GM06990 (cell line): ENCODE results near the gene SPAG9.

Source experiments
- DNase-seq: peaks from one replicate; pipeline ENCODE4 v3.0.0-alpha.2; 2011; ENCODE audit not compliant: insufficient read length; ENCODE audit errors: extremely low read depth
- H3K27me3 ChIP-seq: replicated peaks from 2 replicates; pipeline ENCODE4 v1.6.0; 2011; ENCODE audit warnings: low read length; ENCODE audit not compliant: control insufficient read depth, insufficient read depth
- H3K36me3 ChIP-seq: 2 replicates; pipeline ENCODE4 v1.5.1; 2011; ENCODE audit warnings: low read length; ENCODE audit not compliant: control insufficient read depth, insufficient read depth
- H3K4me3 ChIP-seq: replicated peaks from 2 replicates; pipeline ENCODE4 v1.5.1; 2011; ENCODE audit warnings: low read depth, mild to moderate bottlenecking, control low read depth, low read length
- TF ChIP-seq, protein P1 (sequence below): IDR thresholded peaks from 2 replicates; pipeline ENCODE4 v1.5.1; 2011; ENCODE audit warnings: low read length, control low read depth, mild to moderate bottlenecking, inconsistent platforms; ENCODE audit not compliant: insufficient read depth, poor library complexity, severe bottlenecking

SPAG9 gene

DNA sequence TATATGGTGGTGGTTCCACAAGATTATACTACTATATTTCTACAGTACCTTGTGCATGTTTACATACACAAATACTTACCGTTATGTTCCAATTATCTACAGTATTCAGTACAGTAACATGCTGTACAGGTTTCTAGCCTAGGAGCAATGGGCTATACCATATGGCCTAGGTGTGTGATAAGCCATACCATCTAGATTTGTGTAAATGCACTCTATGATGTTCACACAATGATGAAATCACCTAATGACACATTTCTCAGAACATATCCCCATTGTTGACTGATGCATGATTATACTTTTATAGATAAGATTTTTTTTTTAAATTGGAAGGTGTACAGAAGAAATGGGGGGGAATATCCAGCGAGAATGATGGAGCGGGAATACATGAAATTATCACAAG, 131.5 kb downstream of the SPAG9 start:
- DNase-seq = no peak
- Histone ChIP-seq H3K27me3 (no peaks in the 10 kb centered on the region), H3K36me3 (peaks cover 10% of the 10 kb centered on the region), H3K4me3 (no peak overlapping the region)
- TF ChIP-seq, protein P1, sequence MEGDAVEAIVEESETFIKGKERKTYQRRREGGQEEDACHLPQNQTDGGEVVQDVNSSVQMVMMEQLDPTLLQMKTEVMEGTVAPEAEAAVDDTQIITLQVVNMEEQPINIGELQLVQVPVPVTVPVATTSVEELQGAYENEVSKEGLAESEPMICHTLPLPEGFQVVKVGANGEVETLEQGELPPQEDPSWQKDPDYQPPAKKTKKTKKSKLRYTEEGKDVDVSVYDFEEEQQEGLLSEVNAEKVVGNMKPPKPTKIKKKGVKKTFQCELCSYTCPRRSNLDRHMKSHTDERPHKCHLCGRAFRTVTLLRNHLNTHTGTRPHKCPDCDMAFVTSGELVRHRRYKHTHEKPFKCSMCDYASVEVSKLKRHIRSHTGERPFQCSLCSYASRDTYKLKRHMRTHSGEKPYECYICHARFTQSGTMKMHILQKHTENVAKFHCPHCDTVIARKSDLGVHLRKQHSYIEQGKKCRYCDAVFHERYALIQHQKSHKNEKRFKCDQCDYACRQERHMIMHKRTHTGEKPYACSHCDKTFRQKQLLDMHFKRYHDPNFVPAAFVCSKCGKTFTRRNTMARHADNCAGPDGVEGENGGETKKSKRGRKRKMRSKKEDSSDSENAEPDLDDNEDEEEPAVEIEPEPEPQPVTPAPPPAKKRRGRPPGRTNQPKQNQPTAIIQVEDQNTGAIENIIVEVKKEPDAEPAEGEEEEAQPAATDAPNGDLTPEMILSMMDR = no peak

DNA sequence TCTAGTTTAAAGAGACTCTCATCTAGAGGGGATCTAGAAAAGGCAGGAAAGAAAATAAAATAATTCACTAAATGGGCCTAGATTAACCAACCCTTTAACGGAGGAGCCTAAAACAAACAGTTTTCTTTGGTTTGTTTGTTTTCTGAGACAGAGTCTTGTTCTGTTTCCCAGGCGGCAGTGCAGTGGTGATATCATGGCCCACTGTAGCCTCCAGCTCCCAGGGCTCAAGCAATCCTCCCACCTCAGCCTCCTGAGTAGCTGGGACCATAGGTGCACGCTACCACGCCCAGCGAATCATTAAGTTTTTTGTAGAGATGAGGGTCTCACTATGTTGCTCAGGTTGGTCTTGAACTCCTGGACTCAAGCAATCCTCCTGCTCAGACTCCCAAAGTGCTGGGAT, 132.2 kb downstream of the SPAG9 start:
- Histone ChIP-seq H3K27me3 (no peaks in the 10 kb centered on the region), H3K4me3 (no peak overlapping the region), H3K36me3 (peaks cover 8% of the 10 kb centered on the region)
- TF ChIP-seq, protein P1 = no peak
- no peak for DNase-seq

DNA sequence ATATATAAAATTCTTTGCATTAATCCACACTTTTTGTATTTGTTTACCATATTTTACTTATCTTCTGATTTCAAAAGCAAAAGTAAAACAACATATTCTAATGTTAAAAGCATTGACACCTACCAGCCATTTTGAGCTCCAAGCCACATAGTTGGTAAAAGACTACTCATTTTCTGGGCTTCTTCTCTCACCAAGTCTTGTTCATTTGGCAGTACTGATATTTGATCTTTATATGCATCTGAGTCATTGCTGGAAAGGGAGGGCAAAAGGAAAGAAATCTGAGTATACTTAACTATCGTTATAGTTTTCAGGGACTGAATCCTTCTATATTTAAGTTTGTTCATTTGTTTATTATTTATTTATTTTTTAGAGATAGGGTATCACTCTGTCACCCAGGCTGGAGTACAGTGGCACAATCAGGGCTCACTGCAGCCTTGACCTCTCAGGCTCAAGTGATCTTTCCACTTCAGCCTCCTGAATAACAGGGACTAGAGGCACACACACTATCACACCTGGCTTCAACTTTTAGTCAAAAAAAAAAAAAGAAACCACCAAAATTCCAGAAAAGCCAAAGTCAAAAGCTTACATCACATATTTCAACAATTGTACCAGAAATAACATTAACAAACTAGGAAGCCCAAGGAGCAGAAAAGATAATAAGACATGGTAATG, 133.5 kb downstream of the SPAG9 start:
- DNase-seq = no peak
- Histone ChIP-seq H3K4me3 (no peak overlapping the region), H3K36me3 (peaks cover 3% of the 10 kb centered on the region; the same call in 1 of the 2 replicates), H3K27me3 (no peaks in the 10 kb centered on the region)
- TF ChIP-seq, protein P1 = no peak

DNA sequence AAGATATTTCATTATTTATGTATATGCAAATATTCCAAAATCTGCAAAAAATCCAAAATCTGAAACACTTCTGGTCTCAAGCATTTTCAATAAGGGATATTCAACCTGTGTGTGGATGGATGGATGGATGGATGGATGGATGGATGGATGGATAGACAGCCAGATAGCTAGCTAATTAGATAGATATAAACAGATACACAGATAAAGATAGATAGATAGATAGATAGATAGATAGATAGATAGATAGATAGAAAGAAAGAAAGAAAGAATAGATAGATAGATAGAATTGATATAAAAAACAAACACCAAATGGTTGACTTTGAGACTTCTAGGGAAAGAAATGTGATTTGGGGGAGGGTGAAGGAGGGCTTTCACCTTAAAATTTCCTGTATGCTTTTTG, 139.4 kb downstream of the SPAG9 start:
- no peak for DNase-seq
- Histone ChIP-seq H3K27me3 (no peaks in the 10 kb centered on the region), H3K4me3 (no peak overlapping the region), H3K36me3 (peaks cover 3% of the 10 kb centered on the region)
- TF ChIP-seq, protein P1 = no peak

DNA sequence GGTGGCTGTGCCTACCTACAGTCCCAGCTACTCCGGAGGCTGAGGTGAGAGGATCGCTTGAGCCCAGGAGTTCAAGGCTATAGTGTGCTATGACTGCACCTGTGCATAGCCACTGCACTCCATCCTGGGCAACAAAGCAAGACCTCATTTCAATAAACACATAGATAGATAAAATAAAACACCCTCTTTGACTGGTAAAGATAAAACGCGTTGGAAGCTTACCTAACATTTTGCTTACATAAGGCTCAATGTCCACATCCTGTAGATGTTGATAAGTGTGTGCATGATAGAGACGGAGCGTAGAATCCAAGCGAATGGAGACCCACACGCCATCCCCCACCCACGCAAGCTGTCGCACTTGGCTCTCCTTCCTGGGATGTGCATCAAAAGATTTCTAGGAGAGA, 141.1 kb downstream of the SPAG9 start:
- DNase-seq = no peak
- peaks cover 3% of the 10 kb centered on the region for H3K36me3 ChIP-seq
- H3K27me3 ChIP-seq = no peaks in the 10 kb centered on the region
- no peak overlapping the region for H3K4me3 ChIP-seq
- TF ChIP-seq, protein P1 = no peak
